Tibial nerve (tissue), 4 donors: Measurements from ENCODE around the gene ANO7.

Source experiments
- EP300 ChIP-seq, 2 donors: sonication (generic); formaldehyde crosslinking; IDR thresholded peaks; one replicate each; pipeline ENCODE4 v1.6.1; 2017; ENCODE audit warnings: antibody characterized with exemption in 2 of 2, mild to moderate bottlenecking in 1 of 2
- POLR2A ChIP-seq, 2 donors: fragments of 450-650 bp; IDR thresholded peaks; one replicate each; pipeline ENCODE4 v1.6.1; 2017; ENCODE audit warnings: antibody characterized with exemption in 2 of 2, mild to moderate bottlenecking in 2 of 2, moderate library complexity in 2 of 2
- TF ChIP-seq, protein P1 (sequence below), 5 experiments: fragments of 200-600 bp in 3 of 5; fragments of 450-650 bp in 2 of 5; sonication (generic) in 3 of 5; IDR thresholded peaks; one replicate each; pipeline ENCODE4 v1.5.1; 2016 to 2019; ENCODE audit warnings: antibody characterized with exemption in 5 of 5, mild to moderate bottlenecking in 3 of 5, moderate library complexity in 2 of 5

- TF ChIP-seq, protein P1, sequence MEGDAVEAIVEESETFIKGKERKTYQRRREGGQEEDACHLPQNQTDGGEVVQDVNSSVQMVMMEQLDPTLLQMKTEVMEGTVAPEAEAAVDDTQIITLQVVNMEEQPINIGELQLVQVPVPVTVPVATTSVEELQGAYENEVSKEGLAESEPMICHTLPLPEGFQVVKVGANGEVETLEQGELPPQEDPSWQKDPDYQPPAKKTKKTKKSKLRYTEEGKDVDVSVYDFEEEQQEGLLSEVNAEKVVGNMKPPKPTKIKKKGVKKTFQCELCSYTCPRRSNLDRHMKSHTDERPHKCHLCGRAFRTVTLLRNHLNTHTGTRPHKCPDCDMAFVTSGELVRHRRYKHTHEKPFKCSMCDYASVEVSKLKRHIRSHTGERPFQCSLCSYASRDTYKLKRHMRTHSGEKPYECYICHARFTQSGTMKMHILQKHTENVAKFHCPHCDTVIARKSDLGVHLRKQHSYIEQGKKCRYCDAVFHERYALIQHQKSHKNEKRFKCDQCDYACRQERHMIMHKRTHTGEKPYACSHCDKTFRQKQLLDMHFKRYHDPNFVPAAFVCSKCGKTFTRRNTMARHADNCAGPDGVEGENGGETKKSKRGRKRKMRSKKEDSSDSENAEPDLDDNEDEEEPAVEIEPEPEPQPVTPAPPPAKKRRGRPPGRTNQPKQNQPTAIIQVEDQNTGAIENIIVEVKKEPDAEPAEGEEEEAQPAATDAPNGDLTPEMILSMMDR (IDR thresholded peaks at IDR 0.05), result no peak
- TF ChIP-seq POLR2A (IDR thresholded peaks at IDR 0.05) (no peak), EP300 (IDR thresholded peaks at IDR 0.05) (no peak)
Measured at GRCh38 chr2:241248897-241249296, 60.4 kb downstream of the ANO7 start.
